IPS-20b (cell line): Measurements from ENCODE around the gene TADA2A.

Experiments used
- H3K27ac ChIP-seq: one replicate; pipeline ENCODE4 v1.5.1; 2013; ENCODE audit warnings: low read length
- H3K27me3 ChIP-seq: 2 replicates; pipeline ENCODE4 v1.6.1; 2013; ENCODE audit warnings: mild to moderate bottlenecking, low read length, inconsistent platforms; ENCODE audit not compliant: insufficient read depth
- H3K36me3 ChIP-seq: 2 replicates; pipeline ENCODE4 v1.6.1; 2013; ENCODE audit warnings: low read depth, mild to moderate bottlenecking, inconsistent platforms, low read length, moderate library complexity; ENCODE audit not compliant: insufficient read depth
- H3K4me1 ChIP-seq: 2 replicates; pipeline ENCODE4 v1.6.1; 2013; ENCODE audit warnings: mild to moderate bottlenecking, control low read depth, inconsistent platforms, low read length, moderate library complexity; ENCODE audit not compliant: insufficient read depth
- H3K4me3 ChIP-seq: 2 replicates; pipeline ENCODE4 v1.5.1; 2013; ENCODE audit warnings: mild to moderate bottlenecking, low read length, inconsistent platforms
- H3K9ac ChIP-seq: 2 replicates; pipeline ENCODE4 v1.6.1; 2013; ENCODE audit warnings: low read depth, mild to moderate bottlenecking, inconsistent platforms, low read length, moderate library complexity
- H3K9me3 ChIP-seq: 2 replicates; pipeline ENCODE4 v1.6.1; 2013; ENCODE audit warnings: mild to moderate bottlenecking, low read depth, low read length, inconsistent platforms; ENCODE audit not compliant: insufficient read depth

The TADA2A gene

GRCh38 chr17:37520174-37520573 lies 113.5 kb downstream of the TADA2A start:
- no peaks in the 10 kb centered on the region for H3K4me1 ChIP-seq
- no peak overlapping the region for H3K9ac ChIP-seq
- H3K9me3 ChIP-seq, result no peaks in the 10 kb centered on the region
- no peaks in the 10 kb centered on the region for H3K27me3 ChIP-seq
- peaks cover 42% of the 10 kb centered on the region for H3K36me3 ChIP-seq
- H3K4me3 ChIP-seq, result no peak overlapping the region
- H3K27ac ChIP-seq, result no peak overlapping the region

- H3K4me1 ChIP-seq, result no peaks in the 10 kb centered on the region
- H3K27ac ChIP-seq, result no peak overlapping the region
- H3K9me3 ChIP-seq, result no peaks in the 10 kb centered on the region
- H3K9ac ChIP-seq, result no peak overlapping the region
- no peak overlapping the region for H3K4me3 ChIP-seq
- H3K27me3 ChIP-seq, result no peaks in the 10 kb centered on the region
- peaks cover 45% of the 10 kb centered on the region for H3K36me3 ChIP-seq
Observed at GRCh38 chr17:37521821-37522220, 115.1 kb downstream of the TADA2A start.

DNA sequence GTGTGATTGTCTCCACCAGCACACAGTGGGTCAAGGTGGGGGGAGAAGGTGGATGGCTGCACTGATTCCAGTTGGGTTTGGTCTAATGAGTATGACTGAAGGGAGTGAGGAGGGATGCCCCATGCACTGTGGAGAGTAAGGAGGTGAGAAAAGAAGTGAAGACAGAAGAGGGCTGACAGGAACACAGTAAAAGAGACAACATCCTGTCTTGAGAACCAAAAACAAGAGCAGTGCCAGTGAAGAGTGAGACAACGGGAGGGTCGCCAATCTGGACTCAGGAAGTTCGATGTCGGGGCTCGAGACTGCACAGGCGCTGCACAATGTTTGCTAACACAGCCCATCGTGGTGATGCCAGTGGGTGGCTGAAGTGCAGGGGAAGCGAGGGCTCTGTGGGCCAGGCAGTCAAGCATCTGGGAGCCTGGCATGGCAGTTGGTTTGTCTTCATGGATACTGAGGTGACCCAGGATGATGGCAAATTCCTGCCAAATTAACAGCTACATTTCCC lies 117.1 kb downstream of the TADA2A start:
- Histone ChIP-seq H3K4me1 (no peaks in the 10 kb centered on the region), H3K27ac (no peak overlapping the region), H3K36me3 (peaks cover 37% of the 10 kb centered on the region)

DNA sequence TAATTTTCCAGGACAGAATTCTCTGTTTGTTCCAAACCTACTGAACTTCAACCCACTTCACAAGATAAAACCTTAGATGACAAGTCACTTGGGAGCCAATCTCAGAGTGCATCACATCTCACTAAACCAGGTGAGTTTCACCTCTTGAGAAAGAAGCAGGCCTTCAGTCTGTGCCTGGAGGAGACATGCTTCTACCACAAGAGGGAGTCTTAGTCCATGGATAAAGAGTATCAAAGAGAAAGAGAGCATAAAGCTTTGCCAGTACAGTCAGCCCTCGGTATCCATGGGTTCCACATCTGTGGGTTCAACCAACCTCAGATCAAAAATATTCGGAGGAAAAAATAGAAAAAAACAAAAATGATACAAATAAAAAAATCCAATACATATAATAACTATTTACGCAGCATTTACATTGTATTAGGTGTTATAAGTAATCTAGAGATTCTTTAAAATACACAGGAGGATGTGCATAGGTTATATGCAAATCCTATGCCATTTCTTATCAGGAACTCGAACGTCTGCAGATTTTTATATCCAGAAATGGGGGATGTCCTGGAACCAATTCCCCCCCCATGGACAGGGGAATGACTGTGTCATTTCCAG lies 120.7 kb downstream of the TADA2A start:
- H3K27me3 ChIP-seq, result no peaks in the 10 kb centered on the region
- H3K4me3 ChIP-seq, result no peak overlapping the region
- no peaks in the 10 kb centered on the region for H3K9me3 ChIP-seq
- H3K9ac ChIP-seq, result no peak overlapping the region
- no peaks in the 10 kb centered on the region for H3K4me1 ChIP-seq
- no peak overlapping the region for H3K27ac ChIP-seq
- H3K36me3 ChIP-seq, result peaks cover 57% of the 10 kb centered on the region

More for the DNA sequence above, 117.1 kb downstream of the TADA2A start:
- H3K4me3 ChIP-seq, result no peak overlapping the region
- no peaks in the 10 kb centered on the region for H3K27me3 ChIP-seq
- H3K9ac ChIP-seq, result no peak overlapping the region
- no peaks in the 10 kb centered on the region for H3K9me3 ChIP-seq
